ENCODE results near the gene CSPG5.

DNA sequence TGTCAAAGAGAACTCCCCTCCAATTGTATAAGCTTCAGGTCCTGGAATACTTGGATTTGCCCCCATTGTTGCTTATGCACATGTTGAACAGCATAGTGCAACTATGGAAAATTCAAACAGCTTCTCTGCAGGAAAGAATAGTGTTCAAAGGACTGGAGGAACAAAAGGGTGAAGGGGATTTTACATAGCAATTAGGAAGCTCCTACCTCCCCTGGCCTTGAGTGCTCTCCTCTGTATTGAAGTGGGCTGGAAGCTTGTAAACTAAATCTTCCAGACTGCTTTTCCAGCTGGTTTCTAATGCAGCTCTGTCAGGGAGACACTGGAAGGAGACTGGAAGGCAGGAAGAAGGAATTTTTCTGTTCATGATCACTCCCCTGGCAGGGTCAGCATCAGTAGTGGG, 57.9 kb downstream of the CSPG5 start:
- TF ChIP-seq POLR2AphosphoS5 (IDR thresholded peaks at IDR 0.05; ENCODE audit: low read depth, low read length) (no peak), POLR2A (IDR thresholded peaks at IDR 0.05; ENCODE audit: low read depth, low read length) (no peak)
